HG02938 (cell line): ENCODE data around the gene CSNK1G3.
A peak's percentile ranks its signal among the peaks of the same experiment; 100 is the strongest.

ENCODE experiments used
- ATAC-seq: cut with Tn5 transposase; IDR thresholded peaks from one replicate; pipeline ENCODE4 v1.9.1; 2021; ENCODE audit warnings: mild to moderate bottlenecking, moderate library complexity; ENCODE audit not compliant: unreplicated experiment

CSNK1G3 gene

DNA sequence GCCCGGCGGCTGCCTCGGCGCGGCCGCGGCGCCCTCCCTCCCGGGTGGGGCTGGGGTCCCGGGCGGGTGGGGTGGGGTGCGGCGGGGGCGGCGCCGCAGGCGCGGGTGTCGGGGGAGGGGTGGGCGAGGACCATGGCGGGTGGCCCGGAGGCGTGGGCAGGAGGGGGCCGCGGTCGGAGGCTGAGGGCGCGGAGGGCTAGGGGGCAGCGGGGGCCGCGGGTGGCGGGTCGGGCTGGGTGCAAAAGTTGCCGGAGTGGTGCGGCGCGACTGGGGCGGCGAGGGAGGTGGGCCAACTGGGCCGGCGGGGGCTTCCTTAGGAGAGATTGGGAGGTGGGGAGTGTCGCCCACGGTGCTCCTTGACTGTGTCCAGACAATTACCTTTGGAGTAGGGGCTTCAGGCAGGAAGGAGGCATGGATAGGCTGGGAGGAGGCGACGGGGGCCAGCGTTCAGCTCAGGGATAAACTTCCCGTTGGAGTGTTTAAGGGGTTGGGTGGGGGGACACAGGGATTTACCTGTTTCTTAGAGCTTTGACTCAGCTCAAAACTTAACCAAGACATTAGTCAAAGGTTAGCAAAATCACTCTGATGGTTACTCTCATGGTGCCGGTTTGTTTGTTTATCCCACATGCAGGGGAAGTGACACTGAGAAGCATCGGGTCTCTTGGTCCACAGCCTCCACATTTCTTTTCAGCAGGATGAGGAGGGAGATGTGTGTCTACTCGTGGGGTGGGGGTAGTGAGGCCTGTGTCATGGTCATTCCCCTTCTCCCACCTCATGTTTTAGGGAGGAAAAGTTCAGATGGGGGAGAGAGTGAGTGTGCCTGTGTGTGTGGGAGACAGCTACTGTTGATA, 859 bp downstream of the CSNK1G3 start:
- ATAC-seq = peak; percentile 30

DNA sequence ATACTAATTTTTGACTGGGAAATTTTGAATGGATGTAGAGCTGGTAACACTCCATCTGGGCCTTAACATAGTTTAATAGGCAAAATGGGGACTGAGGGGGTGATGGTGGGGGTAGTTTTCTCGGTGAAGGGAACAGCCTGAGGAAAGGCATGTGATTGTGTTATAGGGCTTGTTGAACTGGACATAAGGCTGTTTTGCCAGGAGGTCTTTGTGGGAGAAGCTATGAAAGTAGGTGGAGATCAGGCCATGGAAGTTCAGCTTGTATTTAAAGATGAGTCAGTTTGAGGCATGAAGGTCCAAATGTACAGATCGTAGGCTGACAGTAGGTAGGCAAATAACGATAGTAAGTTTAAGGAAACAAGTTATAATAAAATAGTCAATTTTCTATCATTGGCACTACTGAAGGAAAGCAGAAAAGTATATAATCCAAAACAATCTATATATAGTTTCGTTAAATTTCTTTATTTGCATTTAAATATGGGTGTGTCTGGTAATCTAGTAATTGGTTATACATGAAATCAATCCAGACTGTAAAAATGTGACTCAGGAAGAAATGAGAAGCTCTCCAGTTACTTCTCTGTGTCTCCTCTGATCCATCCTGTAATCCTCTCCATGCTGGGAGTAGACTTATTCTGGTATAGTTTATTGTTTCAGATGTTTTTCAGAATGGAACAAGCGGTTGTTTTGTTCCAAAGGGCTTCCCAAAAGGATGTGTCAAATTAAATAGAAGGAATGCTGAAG, 2.8 kb downstream of the CSNK1G3 start:
- ATAC-seq = no peak

DNA sequence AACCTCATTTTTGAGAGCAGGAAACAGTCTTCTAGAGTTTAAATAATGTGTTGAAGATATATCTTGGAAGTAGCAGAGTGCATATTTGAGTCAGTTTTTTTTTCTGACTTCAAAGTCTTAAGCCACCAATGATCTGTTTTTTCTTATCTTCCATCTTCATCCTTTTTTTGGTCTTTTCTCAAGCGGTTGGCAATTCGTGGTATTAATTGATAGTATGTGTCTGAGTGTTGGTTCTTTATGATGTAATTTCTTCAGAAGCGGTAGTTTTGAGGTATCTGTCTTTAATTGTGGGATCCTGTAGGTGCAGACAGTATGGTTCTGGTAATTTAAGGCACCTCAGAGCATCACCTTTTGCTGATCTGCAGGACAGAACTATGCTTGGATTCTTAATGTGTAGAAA, 3.9 kb downstream of the CSNK1G3 start:
- no peak for ATAC-seq

DNA sequence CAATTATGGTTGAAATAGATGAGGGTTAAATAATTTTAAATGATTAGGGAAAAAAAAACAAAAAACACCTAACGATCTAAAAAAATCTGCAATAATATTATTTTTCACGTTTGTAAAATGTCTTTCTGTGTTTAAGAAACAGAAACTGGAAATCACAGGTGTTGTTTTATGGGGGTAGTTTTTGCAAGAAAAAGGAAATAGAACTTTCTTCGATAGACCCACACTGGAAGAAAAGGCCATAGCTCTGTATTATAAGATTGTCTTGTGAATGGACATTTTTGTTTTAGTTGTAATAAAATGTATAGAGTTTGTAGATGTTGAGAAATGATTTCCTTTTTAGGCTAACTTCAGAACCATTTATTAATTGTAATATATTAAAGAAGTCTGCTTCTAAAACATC, 5.5 kb downstream of the CSNK1G3 start:
- no peak for ATAC-seq

DNA sequence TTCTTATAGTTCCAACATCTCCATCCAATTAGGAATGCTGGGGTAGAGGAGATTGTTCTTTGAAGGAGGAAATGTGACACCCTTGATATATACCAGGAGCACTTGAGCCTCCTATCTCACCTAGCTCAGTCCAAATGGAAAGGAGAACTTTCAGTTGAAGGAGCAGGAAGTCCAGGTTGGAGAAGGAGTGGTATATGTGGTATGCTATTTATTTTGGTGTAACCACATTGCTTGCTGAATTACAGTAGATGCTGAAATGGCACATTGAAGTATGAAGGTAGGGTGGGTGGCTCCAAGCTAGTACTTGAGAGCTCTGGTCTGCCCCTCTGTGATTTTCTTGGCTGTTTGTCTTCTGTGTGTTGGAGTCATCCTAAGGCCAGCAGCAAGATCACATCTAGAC, 6.1 kb downstream of the CSNK1G3 start:
- ATAC-seq = no peak

DNA sequence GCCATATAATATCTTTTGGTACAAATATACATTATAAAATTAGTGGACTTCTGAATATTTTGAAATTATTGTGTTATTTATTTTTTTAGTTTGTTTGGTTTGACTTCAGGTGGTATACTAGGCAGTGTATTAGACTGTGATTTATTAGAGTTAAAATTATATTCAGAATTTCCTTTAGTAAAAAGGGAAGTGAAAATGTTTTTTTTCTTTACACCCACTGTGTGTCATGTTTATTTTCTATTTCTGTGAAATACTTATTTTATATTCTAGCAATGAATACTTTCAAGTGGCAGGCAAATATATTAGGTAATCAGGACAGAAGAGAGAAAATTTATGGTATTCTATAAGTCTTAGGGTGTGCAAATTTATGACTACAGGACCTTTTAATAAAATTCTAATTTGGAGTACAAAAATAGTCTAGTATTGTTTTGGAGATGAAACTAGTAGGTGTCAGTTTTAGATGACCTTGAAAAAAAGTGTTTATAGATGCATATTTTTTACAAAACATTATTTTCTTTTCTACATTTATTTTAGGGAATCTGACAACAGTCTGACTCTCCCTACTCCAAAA, 8.8 kb downstream of the CSNK1G3 start:
- peak; percentile 69 for ATAC-seq

DNA sequence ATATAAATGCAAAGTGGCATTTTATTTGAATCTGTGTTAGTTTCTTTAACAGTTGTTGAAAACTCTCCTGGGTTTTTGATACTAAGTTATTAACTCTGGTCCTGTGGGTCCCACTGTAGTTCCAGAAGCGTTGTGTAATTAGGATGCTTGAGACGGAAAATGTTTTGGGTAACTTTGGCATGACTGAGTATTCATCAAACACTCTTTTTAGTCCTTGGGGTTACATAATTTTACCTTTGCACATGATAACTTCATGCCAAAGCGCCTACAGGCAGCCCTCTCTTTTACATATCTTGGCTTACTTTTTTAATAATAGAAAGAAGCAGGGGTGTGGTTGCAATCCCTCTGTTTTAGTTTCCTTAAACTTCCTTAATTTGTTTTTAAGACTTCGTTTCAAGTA, 12.2 kb downstream of the CSNK1G3 start:
- no peak for ATAC-seq

DNA sequence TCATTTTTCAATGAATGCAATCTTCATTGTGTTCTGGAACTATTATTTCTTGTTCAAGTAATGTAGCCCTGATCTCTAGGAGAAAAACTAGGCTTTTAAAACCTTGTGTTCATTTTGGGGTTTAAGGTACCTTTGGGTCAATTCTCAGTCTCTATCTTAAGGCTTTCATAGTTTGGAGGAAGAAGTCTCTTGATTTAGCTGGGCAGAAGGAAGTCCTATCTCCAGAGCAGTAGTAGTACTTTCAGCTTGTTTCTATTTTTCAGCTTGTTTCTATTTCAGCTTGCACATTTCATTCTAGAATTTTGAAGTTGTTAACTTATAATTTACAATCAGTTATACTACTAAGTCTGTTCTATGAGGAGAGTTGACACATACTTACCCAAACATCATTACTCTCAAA, 15.2 kb downstream of the CSNK1G3 start:
- no peak for ATAC-seq

DNA sequence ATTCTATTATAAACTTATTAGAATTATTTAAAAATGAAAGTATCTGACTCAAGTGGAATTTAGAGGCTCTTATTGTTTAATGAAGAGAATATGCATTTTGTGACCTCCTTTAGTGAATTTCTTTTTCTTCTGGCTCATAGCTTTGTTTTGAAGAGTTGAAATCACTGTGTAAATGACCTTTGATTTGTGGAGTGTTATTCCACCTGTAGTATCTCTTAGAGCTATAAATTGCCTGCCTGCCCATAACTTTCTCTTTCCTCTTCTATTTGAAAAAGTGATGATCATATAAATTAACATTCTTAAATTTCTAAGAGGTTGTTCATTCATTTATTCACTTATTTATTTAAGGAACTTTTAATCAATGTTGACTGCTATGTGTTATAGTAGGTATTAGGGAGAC, 16.1 kb downstream of the CSNK1G3 start:
- no peak for ATAC-seq

DNA sequence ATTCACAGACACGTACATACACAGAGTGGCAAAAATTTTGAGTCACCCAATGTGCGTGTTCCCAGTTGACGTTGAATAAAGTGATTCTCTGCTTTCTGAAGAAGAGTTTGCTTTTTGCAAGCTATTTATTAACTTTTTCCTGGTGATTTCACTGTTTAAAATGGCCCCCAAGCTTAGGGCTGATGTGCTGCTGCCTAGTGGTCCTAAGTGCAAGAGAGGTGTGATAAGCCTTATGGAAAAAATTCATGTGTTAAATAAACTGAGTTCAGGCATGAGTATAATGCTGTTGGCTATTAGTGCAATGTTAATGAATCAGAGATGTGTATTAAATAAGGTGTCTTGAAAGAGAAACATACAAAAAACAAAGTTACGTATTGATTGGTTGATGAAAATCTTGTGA, 16.9 kb downstream of the CSNK1G3 start:
- no peak for ATAC-seq

DNA sequence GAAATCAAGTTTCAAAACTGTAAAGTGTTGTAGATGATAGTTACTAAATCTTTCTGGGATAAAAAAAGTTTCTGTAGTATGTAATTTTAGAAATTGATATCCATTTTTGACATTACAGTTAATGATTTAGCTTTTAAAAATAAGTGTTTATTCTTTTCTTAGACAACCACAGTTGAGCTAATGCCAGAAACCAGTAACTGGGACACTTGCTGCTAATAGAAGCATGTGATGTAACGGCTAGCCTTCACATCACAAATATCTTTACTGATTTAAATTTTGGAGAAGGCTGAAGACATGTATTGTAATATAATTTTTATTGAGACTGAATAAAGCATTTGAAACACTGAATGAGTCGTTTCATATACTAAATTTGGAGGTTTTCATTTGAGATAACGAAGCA, 18.8 kb downstream of the CSNK1G3 start:
- ATAC-seq = no peak

DNA sequence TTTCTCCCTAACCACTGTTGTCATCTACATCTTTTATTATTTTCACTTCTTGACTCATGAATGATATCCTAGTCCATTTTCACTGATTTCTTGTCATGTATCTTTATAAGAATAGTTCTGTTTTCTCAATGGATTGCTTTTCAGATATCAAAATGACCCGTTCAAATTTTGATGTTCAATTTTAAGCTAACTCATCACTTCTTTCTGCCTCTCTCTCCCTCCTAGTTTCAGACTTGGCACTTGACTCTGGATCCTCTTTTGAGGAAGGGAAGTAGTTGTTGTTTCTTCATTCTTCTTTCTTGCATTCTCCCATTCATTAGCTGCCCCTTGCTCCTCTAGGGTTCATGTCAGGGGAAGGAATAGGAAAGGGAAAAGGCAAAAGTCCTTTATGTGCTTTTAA, 23.7 kb downstream of the CSNK1G3 start:
- ATAC-seq = no peak

DNA sequence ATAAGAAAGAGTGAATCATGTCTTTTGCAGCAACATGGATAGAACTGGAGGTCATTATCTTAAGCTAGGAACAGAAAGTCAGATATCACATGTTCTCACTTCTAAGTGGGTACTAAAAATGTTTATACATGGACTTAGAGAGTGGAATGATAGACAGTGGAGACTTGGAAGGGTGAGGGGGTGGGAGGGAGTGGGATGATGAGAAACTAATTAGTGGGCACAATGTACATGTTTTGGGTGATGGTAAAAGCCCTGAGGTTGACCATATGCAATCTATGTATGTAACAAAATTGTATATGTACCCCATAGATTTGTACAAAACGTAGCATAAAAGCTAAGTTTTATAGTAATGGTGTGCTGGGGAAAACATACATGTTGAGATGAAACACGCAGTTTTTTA, 25.3 kb downstream of the CSNK1G3 start:
- ATAC-seq = no peak

DNA sequence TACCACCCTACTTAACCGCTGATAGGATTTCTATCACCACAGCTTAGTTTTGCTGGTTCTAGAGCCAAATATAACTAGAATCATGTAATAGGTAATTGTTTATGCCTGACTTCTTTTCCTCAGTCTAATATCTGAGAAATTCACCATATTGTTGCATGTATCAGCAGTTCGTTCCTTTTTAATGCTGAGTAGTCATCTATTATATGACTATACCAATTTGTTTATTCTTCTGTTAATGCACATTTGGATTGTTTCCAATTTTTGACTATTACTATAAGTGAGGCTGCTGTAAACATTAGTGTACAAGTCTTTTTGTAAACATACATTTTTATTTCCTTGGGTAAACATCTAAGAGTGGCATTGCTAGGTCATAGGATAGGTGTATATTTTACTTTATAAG, 25.9 kb downstream of the CSNK1G3 start:
- ATAC-seq = no peak

DNA sequence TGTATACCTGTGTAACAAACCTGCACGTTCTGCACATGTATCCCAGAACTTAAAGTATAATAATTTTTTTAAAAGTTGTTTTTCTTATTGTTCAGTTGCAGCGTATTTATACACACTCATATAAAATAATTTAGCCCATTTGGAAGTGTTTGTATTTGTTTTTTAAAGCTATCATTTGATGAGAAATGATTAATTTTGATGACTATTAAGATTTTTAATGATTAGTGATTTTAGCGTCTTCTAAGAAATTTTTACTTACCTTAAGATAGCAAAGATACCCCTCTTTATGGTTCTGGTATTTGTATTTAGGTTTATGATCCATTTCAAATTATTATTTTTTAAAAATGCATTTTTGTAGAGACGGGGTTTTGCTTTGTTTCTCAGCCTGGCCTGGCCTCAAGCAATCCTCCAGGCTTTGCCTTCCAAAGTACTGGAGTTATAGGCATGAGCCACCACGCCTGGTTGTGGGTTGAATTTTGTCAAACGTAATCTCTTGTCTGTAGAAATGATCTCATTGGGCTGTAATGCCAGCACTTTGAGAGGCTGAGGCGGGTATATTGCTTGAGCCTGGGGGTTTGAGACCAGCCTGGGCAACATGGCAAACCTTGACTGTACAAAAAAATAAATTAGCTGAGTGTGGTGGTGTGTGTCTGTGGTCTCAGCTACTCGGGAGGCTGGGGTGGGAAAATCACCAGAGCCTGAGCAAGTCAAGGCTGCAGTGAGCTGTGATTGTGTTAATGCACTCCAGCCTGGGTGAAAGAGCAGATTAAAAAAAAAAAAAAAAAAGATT, 26.9 kb downstream of the CSNK1G3 start:
- ATAC-seq = no peak

DNA sequence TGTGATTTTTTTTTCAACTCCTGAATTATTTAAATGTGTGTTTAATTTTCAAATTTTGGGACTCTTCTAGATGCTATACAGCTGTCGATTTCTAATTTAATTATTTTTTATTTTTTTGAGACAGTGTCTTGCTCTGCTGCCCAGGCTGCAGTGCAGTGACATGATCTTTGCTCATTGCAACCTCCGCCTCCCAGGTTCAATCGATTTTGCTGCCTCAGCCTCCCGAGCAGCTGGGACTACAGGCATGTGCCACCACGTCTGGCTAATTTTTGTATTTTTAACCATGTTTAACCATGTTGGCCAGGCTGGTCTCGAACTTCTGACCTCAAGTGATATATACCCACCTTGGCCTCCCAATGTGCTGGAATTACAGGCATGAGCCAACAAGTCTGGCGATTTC, 28.6 kb downstream of the CSNK1G3 start:
- ATAC-seq = no peak

DNA sequence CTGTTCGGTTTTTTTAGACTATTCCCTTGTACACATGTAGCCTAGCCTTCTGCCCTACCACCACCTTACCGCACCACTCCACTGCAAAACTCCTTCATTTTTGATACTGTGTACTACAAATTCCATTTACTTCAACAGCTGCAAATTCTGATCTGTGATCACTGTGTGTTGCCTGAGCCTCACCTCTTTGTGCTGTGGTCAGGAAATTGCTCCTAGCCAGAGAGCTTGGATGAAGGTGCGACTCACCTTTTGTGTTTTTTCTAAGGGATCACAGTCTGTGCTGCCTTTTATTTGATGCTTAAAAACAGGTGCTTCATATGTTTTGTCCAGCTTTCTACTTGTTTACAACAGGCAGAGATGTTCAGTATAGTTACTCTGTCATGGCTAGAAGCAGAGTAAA, 31.5 kb downstream of the CSNK1G3 start:
- ATAC-seq = no peak

DNA sequence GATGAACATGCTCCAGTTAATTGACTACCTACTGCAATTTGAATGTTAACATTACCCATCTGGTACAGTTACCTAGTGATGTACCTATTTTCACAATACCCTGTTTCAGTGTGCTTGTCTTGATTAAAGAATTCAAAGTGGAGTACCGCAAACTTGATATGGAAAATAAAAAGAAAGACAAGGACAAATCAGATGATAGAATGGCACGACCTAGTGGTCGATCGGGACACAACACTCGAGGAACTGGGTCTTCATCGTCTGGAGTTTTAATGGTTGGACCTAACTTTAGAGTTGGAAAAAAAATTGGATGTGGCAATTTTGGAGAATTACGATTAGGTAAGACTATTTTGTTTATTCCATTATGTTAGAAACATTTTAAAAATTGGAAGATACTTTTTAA, 33.5 kb downstream of the CSNK1G3 start:
- ATAC-seq = no peak

DNA sequence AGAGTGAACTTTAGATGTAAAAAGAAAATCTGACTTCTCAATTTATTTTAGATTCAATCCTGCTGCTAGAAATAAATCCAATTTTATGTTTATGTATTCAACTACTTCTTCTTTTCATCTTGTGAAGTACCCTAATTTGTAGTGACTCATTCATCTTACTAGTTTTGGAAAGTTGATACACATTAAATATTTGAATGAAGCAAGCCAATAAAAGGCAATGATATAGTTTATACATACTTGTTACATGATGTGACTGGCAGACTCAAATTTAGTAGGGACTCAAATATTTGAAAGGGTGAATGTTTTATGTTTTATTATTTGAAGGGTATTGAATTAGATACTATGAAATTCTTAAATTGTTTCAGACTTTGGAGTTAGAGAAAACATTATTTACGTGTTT, 34.7 kb downstream of the CSNK1G3 start:
- ATAC-seq = no peak

DNA sequence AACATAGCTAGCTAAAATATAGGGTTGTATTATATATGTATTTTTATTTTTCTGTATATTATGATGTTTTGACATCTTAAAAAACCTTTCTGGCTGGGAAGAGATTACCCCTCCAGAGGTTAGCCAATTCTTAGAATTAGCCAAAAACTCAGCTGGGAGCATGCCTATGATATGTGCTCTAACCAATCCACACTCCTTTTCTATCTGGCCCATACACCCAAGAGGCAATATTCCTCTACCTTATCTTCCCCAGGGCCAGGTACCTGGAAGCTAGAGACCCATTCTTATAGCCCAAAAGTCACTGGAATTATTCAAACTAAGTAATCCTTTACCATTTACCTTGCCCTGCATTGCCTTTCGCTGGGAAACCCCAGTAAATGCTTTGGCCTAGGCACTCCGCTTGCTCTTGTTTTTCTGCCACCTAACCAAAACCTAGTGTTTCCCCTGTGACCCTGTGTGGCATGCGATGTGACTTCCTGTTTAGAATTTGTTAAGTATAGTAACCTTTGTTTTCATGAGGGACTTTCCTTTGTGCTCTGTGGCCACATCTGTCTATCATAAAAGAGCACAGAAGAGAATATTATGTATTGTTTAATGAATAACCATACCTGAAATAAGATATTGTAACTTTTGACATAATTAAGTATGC, 37.4 kb downstream of the CSNK1G3 start:
- ATAC-seq = peak; percentile 100

DNA sequence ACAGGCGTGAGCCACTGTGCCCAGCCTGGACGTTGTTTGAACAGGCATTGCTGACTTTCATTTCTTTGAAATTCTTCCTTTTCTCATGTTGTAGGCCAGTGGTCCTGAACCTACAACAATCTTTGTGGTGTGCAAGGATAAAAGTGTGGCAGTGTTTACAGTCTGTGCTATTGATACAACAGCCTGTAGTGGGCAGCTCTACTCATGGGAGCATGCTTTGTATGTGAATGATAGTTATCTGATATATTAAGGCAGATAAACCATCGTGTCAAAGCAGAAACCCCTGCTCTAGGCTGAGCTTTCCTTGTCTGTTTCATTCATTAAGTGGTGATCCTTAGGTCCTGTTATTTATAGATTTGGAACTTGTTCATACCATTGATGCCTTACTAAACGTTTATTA, 42.6 kb downstream of the CSNK1G3 start:
- no peak for ATAC-seq
